ENCODE data around the gene YBX2.
A peak's percentile ranks its signal among the peaks of the same experiment; 100 is the strongest.
"Not testable (repeated sequence)": the region's sequence is repeated elsewhere in the genome, so short reads cannot be mapped to it uniquely, and the experiment has no call there.

YBX2 gene

GRCh38 chr17:7294614-7295153, at the start of gene YBX2:
Gene YBX2 (minus strand): TSS chr17:7294639. CDS start chr17:7294500, 139 bp downstream.
- in situ Hi-C loops (cut with MboI; ENCODE audit: low pct_unique_long_range_greater_than_20kb, low sequenced_read_pairs), result no loop called here
- peak; percentile 60 for DNase-seq

GRCh38 chr17:7343250-7343649, 48.8 kb upstream of the YBX2 start:
- in situ Hi-C loops (cut with MboI; ENCODE audit: low pct_unique_long_range_greater_than_20kb, low sequenced_read_pairs), result loop anchor here (25.0 kb wide), 1 partner anchor 306 kb away; the partner anchor contains the start of genes SLC16A11 and SLC16A13
- no peak for DNase-seq

- no peak for DNase-seq
- in situ Hi-C loops (cut with MboI; ENCODE audit: low pct_unique_long_range_greater_than_20kb, low sequenced_read_pairs), result loop anchor here (25.0 kb wide), 1 partner anchor 305 kb away; the partner anchor contains the start of genes SLC16A11 and SLC16A13
These were observed 47.4 kb upstream of the YBX2 start for GRCh38 chr17:7341842-7342241.

- in situ Hi-C loops (cut with MboI; ENCODE audit: low pct_unique_long_range_greater_than_20kb, low sequenced_read_pairs), result loop anchor here (25.0 kb wide), 1 partner anchor 303 kb away; the partner anchor contains the start of genes SLC16A11 and SLC16A13
- DNase-seq, result no peak
These were observed 45.7 kb upstream of the YBX2 start for GRCh38 chr17:7340179-7340578.

- in situ Hi-C loops (cut with MboI; ENCODE audit: low pct_unique_long_range_greater_than_20kb, low sequenced_read_pairs), result loop anchor here (25.0 kb wide), 1 partner anchor 300 kb away; the partner anchor contains the start of genes SLC16A11 and SLC16A13
- peak; percentile 17 for DNase-seq
These were observed 43.2 kb upstream of the YBX2 start for GRCh38 chr17:7337600-7337999.

- in situ Hi-C loops (cut with MboI; ENCODE audit: low pct_unique_long_range_greater_than_20kb, low sequenced_read_pairs), result loop anchor here (25.0 kb wide), 1 partner anchor 299 kb away; the partner anchor contains the start of genes SLC16A11 and SLC16A13
- peak; percentile 69 for DNase-seq
These were observed 42.1 kb upstream of the YBX2 start, which contains the start of gene ACAP1 for GRCh38 chr17:7336240-7337175. Gene ACAP1 (plus strand): TSS chr17:7336529. CDS start chr17:7336735, 206 bp downstream.

- in situ Hi-C loops (cut with MboI; ENCODE audit: low pct_unique_long_range_greater_than_20kb, low sequenced_read_pairs), result loop anchor here (25.0 kb wide), 1 partner anchor 298 kb away; the partner anchor contains the start of genes SLC16A11 and SLC16A13
- DNase-seq, result not testable (repeated sequence)
These were observed 41.3 kb upstream of the YBX2 start for GRCh38 chr17:7335765-7336164.

- no peak for DNase-seq
- in situ Hi-C loops (cut with MboI; ENCODE audit: low pct_unique_long_range_greater_than_20kb, low sequenced_read_pairs), result loop anchor here (25.0 kb wide), 1 partner anchor 298 kb away; the partner anchor contains the start of genes SLC16A11 and SLC16A13
These were observed 40.6 kb upstream of the YBX2 start for GRCh38 chr17:7334938-7335538.

- not testable (repeated sequence) for DNase-seq
- in situ Hi-C loops (cut with MboI; ENCODE audit: low pct_unique_long_range_greater_than_20kb, low sequenced_read_pairs), result loop anchor here (25.0 kb wide), 1 partner anchor 295 kb away; the partner anchor contains the start of genes SLC16A11 and SLC16A13
These were observed 38.2 kb upstream of the YBX2 start for GRCh38 chr17:7332600-7333069.

- in situ Hi-C loops (cut with MboI; ENCODE audit: low pct_unique_long_range_greater_than_20kb, low sequenced_read_pairs), result loop anchor here (25.0 kb wide), 1 partner anchor 295 kb away; the partner anchor contains the start of genes SLC16A11 and SLC16A13
- no peak for DNase-seq
These were observed 37.7 kb upstream of the YBX2 start for GRCh38 chr17:7332111-7332510.

GRCh38 chr17:7330638-7331015, 36.2 kb upstream of the YBX2 start:
- no peak for DNase-seq
- in situ Hi-C loops (cut with MboI; ENCODE audit: low pct_unique_long_range_greater_than_20kb, low sequenced_read_pairs), result loop anchor here (25.0 kb wide), 1 partner anchor 293 kb away; the partner anchor contains the start of genes SLC16A11 and SLC16A13

- DNase-seq, result no peak
- in situ Hi-C loops (cut with MboI; ENCODE audit: low pct_unique_long_range_greater_than_20kb, low sequenced_read_pairs), result loop anchor here (25.0 kb wide), 1 partner anchor 293 kb away; the partner anchor contains the start of genes SLC16A11 and SLC16A13
These were observed 35.7 kb upstream of the YBX2 start for GRCh38 chr17:7329997-7330637.

GRCh38 chr17:7329374-7329996, 35.0 kb upstream of the YBX2 start:
- DNase-seq, result peak; percentile 99
- in situ Hi-C loops (cut with MboI; ENCODE audit: low pct_unique_long_range_greater_than_20kb, low sequenced_read_pairs), result loop anchor here (25.0 kb wide), 1 partner anchor 292 kb away; the partner anchor contains the start of genes SLC16A11 and SLC16A13

- in situ Hi-C loops (cut with MboI; ENCODE audit: low pct_unique_long_range_greater_than_20kb, low sequenced_read_pairs), result loop anchor here (25.0 kb wide), 1 partner anchor 292 kb away; the partner anchor contains the start of genes SLC16A11 and SLC16A13
- peak; percentile 27 for DNase-seq
These were observed 34.5 kb upstream of the YBX2 start, which contains the start of gene NEURL4 for GRCh38 chr17:7328840-7329373. Gene NEURL4 (minus strand): TSS chr17:7329335. CDS start chr17:7329312, 23 bp downstream.

- in situ Hi-C loops (cut with MboI; ENCODE audit: low pct_unique_long_range_greater_than_20kb, low sequenced_read_pairs), result loop anchor here (25.0 kb wide), 1 partner anchor 291 kb away; the partner anchor contains the start of genes SLC16A11 and SLC16A13
These were observed 33.6 kb upstream of the YBX2 start for GRCh38 chr17:7328009-7328408.

GRCh38 chr17:7327501-7327900, 33.1 kb upstream of the YBX2 start:
- in situ Hi-C loops (cut with MboI; ENCODE audit: low pct_unique_long_range_greater_than_20kb, low sequenced_read_pairs), result loop anchor here (25.0 kb wide), 1 partner anchor 290 kb away; the partner anchor contains the start of genes SLC16A11 and SLC16A13
- no peak for DNase-seq

More at GRCh38 chr17:7328009-7328408, 33.6 kb upstream of the YBX2 start:
- no peak for DNase-seq

- in situ Hi-C loops (cut with MboI; ENCODE audit: low pct_unique_long_range_greater_than_20kb, low sequenced_read_pairs), result loop anchor here (25.0 kb wide), 1 partner anchor 290 kb away; the partner anchor contains the start of genes SLC16A11 and SLC16A13
- DNase-seq, result no peak
These were observed 32.6 kb upstream of the YBX2 start for GRCh38 chr17:7327056-7327455.
